Trophoblast cell (in vitro differentiated cells and primary cell): Measurements from ENCODE around the gene CTSK.
A peak's percentile ranks its signal among the peaks of the same experiment; 100 is the strongest.

Experiments
- DNase-seq, 2 donors: peaks; one replicate each; pipeline ENCODE4 v3.0.0-alpha.2; 2016
- H2AFZ ChIP-seq: 2 replicates; pipeline ENCODE4 v1.6.1; 2013; ENCODE audit warnings: low read length, moderate library complexity, mild to moderate bottlenecking; ENCODE audit not compliant: insufficient read depth, poor library complexity
- H2AK5ac ChIP-seq: 2 replicates; pipeline ENCODE4 v1.6.1; 2013; ENCODE audit warnings: mild to moderate bottlenecking, low read length
- H2BK120ac ChIP-seq: 2 replicates; pipeline ENCODE4 v1.6.1; 2013; ENCODE audit warnings: low read length, mild to moderate bottlenecking, moderate library complexity; ENCODE audit not compliant: insufficient read depth, poor library complexity
- H2BK12ac ChIP-seq: 2 replicates; pipeline ENCODE4 v1.6.1; 2013; ENCODE audit warnings: mild to moderate bottlenecking, low read length, moderate library complexity
- H2BK5ac ChIP-seq: 2 replicates; pipeline ENCODE4 v1.6.1; 2013; ENCODE audit warnings: low read length, low read depth, moderate library complexity, mild to moderate bottlenecking; ENCODE audit not compliant: poor library complexity
- H3K14ac ChIP-seq: 2 replicates; pipeline ENCODE4 v1.6.1; 2013; ENCODE audit warnings: mild to moderate bottlenecking, low read length
- H3K18ac ChIP-seq: 2 replicates; pipeline ENCODE4 v1.6.1; 2013; ENCODE audit warnings: mild to moderate bottlenecking, low read length
- H3K23ac ChIP-seq: 2 replicates; pipeline ENCODE4 v1.6.1; 2013; ENCODE audit warnings: low read length
- H3K27ac ChIP-seq: 2 replicates; pipeline ENCODE4 v1.5.1; 2013; ENCODE audit warnings: low read depth, mild to moderate bottlenecking, inconsistent platforms, low read length, moderate library complexity
- H3K27me3 ChIP-seq: 2 replicates; pipeline ENCODE4 v1.6.1; 2013; ENCODE audit warnings: inconsistent platforms, mild to moderate bottlenecking, low read length, moderate library complexity; ENCODE audit not compliant: insufficient read depth
- H3K36me3 ChIP-seq, 2 experiments: 1 replicate in 1 of 2; 2 replicates in 1 of 2; pipeline ENCODE4 v1.6.1; 2013; ENCODE audit warnings: low read length in 2 of 2, mild to moderate bottlenecking in 2 of 2, moderate library complexity in 1 of 2; ENCODE audit not compliant: insufficient read depth in 2 of 2, control insufficient read depth in 1 of 2
- H3K4ac ChIP-seq: 2 replicates; pipeline ENCODE4 v1.6.1; 2013; ENCODE audit warnings: low read depth, mild to moderate bottlenecking, low read length, moderate library complexity
- H3K4me1 ChIP-seq, 2 experiments: 1 replicate in 1 of 2; 2 replicates in 1 of 2; pipeline ENCODE4 v1.6.1; 2013; ENCODE audit warnings: low read length in 2 of 2, mild to moderate bottlenecking in 2 of 2, moderate library complexity in 1 of 2; ENCODE audit not compliant: insufficient read depth in 2 of 2, control insufficient read depth in 1 of 2
- H3K4me2 ChIP-seq: 2 replicates; pipeline ENCODE4 v1.6.1; 2013; ENCODE audit warnings: inconsistent platforms, mild to moderate bottlenecking, low read length, moderate library complexity
- H3K4me3 ChIP-seq: 2 replicates; pipeline ENCODE4 v1.5.1; 2013; ENCODE audit warnings: mild to moderate bottlenecking, low read depth, low read length, inconsistent platforms
- H3K79me1 ChIP-seq: one replicate; pipeline ENCODE4 v1.6.1; 2013; ENCODE audit warnings: low read length
- H3K79me2 ChIP-seq: 2 replicates; pipeline ENCODE4 v1.6.1; 2013; ENCODE audit warnings: low read length, mild to moderate bottlenecking; ENCODE audit not compliant: control insufficient read depth, insufficient read depth, poor library complexity
- H3K9ac ChIP-seq: 2 replicates; pipeline ENCODE4 v1.6.1; 2013; ENCODE audit warnings: mild to moderate bottlenecking, low read length
- H3K9me3 ChIP-seq: 2 replicates; pipeline ENCODE4 v1.6.1; 2013; ENCODE audit warnings: low read depth, mild to moderate bottlenecking, control low read depth, inconsistent platforms, low read length; ENCODE audit not compliant: insufficient read depth
- H4K12ac ChIP-seq: 2 replicates; pipeline ENCODE4 v1.6.1; 2013; ENCODE audit warnings: low read depth, mild to moderate bottlenecking, low read length, moderate library complexity
- H4K8ac ChIP-seq: 2 replicates; pipeline ENCODE4 v1.6.1; 2013; ENCODE audit warnings: low read depth, mild to moderate bottlenecking, low read length, moderate library complexity
- H4K91ac ChIP-seq: one replicate; pipeline ENCODE4 v1.6.1; 2013; ENCODE audit warnings: low read depth, mild to moderate bottlenecking, low read length, moderate library complexity
- WGBS: extraction: QIAGEN DNeasy Blood & Tissue Kit; methylation state at CpG from one replicate; pipeline ENCODE4 v1.1.7; 2013; ENCODE audit warnings: missing lambda C conversion rate; ENCODE audit not compliant: insufficient read length, insufficient coverage; ENCODE audit errors: extremely low coverage; 5-methylcytosine and 5-hydroxymethylcytosine counted together

The CTSK gene

DNA sequence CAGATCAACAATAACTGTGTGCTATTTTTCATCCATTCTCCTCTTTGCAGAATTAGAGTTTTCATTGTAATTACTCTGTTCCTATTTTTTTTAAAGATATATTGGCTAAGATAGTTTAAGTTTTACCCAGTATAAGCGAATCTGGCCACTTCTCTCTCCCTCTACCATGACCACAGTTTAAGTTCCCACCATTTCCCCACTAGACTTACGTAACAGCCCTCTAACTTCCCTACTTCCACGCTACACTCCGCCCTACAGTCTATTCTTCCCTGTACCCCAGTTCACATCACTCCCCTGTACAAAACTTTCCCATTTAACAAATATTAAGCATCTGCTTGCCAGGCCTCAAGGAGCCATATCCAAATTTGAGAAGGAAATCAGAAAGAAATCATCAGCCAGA lies 16.5 kb downstream of the CTSK start:
- Histone ChIP-seq H3K23ac (no peak overlapping the region), H2AK5ac (no peak overlapping the region), H2BK12ac (no peak overlapping the region), H2BK120ac (no peak overlapping the region), H3K36me3 (peaks cover 0 to 2% of the 10 kb centered on the region in 2 experiments), H3K4me3 (no peak overlapping the region), H2AFZ (no peak overlapping the region), H3K9ac (no peak overlapping the region), H3K4ac (no peak overlapping the region), H3K18ac (no peak overlapping the region), H2BK5ac (no peak overlapping the region), H3K27ac (no peak overlapping the region), H3K27me3 (no peaks in the 10 kb centered on the region), H3K79me1 (no peaks in the 10 kb centered on the region), H3K79me2 (no peaks in the 10 kb centered on the region), H4K91ac (no peak overlapping the region), H3K14ac (no peak overlapping the region), H3K4me1 (peaks cover 0 to 3% of the 10 kb centered on the region in 2 experiments), H3K9me3 (no peaks in the 10 kb centered on the region), H3K4me2 (no peak overlapping the region), H4K12ac (no peak overlapping the region), H4K8ac (no peak overlapping the region)
- DNase-seq: no peak
- 100% methylated on average over 3 of the region's 4 CpGs for WGBS

DNA sequence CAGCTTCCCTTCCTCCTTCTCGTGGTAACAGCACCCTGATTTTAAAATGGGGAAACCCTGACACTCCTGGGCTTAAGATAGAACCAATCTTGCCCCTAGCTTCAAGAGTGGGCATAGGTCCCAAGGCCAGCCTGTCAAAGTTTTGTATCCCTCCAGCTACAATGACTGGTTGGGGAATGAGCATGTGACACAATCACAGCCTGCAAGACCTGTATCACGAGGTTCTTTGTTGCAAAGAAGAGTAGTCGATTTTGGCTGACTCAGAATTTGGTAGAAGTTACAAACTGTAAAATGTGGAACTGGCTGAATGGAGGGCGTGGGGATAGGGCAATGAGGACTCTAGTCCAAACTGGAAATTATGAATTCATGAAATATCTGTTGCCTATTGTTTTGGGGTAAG lies 18.7 kb downstream of the CTSK start:
- Histone ChIP-seq H3K4me3 (no peak overlapping the region), H3K18ac (no peak overlapping the region), H3K27ac (no peak overlapping the region), H2AFZ (no peak overlapping the region), H3K23ac (no peak overlapping the region), H3K9ac (no peak overlapping the region), H3K4me1 (peaks cover 0 to 3% of the 10 kb centered on the region in 2 experiments), H4K8ac (no peak overlapping the region), H2BK5ac (peak overlapping the region; percentile 25), H3K27me3 (no peaks in the 10 kb centered on the region), H3K79me2 (no peaks in the 10 kb centered on the region), H3K79me1 (no peaks in the 10 kb centered on the region), H4K12ac (no peak overlapping the region), H4K91ac (no peak overlapping the region), H3K4ac (no peak overlapping the region), H3K36me3 (no peaks in the 10 kb centered on the region), H3K4me2 (no peak overlapping the region), H2BK12ac (no peak overlapping the region), H2BK120ac (no peak overlapping the region), H3K9me3 (no peaks in the 10 kb centered on the region), H2AK5ac (no peak overlapping the region), H3K14ac (no peak overlapping the region)
- DNase-seq: peak; percentile 39 to 82
- no CpG with 5 or more reads among the region's 4 CpGs for WGBS

DNA sequence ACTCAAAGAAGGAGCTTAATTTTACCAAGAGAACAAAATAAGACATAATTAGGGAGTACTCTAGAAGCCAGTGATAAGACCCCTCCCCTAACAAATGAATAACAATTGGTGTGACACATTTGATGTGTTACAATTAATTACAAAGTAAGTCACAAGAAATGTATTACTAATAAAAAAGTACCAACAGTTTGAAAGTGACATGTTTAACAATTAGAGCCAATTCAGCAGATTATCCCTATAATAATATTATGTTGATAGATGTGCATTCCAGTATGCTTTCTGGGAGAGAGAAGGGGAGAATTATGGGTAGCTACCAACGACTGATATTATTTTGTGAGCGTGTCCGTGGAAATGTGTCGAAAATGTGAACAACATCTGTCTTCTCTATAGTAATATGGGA lies 19.1 kb downstream of the CTSK start:
- H3K36me3 ChIP-seq: no peaks in the 10 kb centered on the region
- no peak overlapping the region for H3K4me3 ChIP-seq
- peaks cover 0 to 3% of the 10 kb centered on the region in 2 experiments for H3K4me1 ChIP-seq
- H4K8ac ChIP-seq: no peak overlapping the region
- no peak overlapping the region for H3K4ac ChIP-seq
- no peak overlapping the region for H3K23ac ChIP-seq
- H3K9ac ChIP-seq: no peak overlapping the region
- H3K18ac ChIP-seq: no peak overlapping the region
- no peaks in the 10 kb centered on the region for H3K79me1 ChIP-seq
- no peak overlapping the region for H3K14ac ChIP-seq
- H2AFZ ChIP-seq: no peak overlapping the region
- no peak overlapping the region for H3K4me2 ChIP-seq
- no peak overlapping the region for H4K91ac ChIP-seq
- H3K27ac ChIP-seq: no peak overlapping the region
- WGBS: no CpG with 5 or more reads among the region's 4 CpGs
- H2BK5ac ChIP-seq: no peak overlapping the region
- H3K27me3 ChIP-seq: no peaks in the 10 kb centered on the region
- no peak overlapping the region for H2AK5ac ChIP-seq
- no peak for DNase-seq
- H2BK12ac ChIP-seq: no peak overlapping the region
- no peak overlapping the region for H2BK120ac ChIP-seq
- no peaks in the 10 kb centered on the region for H3K9me3 ChIP-seq
- no peak overlapping the region for H4K12ac ChIP-seq
- no peaks in the 10 kb centered on the region for H3K79me2 ChIP-seq

DNA sequence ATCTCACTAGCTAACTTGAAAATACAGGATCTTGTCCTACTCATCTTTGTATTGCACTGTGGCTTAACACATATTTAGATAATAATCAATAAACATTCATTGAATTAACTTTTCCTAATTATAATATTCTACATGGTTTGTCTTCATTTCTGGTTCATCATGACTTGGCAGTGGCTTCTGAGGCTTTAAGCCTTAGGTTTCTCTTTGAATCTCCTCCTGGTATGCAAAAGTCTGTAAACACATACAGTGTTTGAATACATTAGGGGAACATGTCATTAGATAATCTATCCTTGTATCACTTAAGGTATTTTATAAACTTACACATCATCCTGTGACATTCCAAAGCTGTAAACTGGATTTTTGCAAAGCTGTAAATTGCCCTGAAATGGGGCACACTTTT lies 20.6 kb downstream of the CTSK start:
- Histone ChIP-seq H3K36me3 (no peaks in the 10 kb centered on the region), H3K9ac (no peak overlapping the region), H4K12ac (no peak overlapping the region), H3K9me3 (no peaks in the 10 kb centered on the region), H3K27ac (no peak overlapping the region), H3K79me2 (no peaks in the 10 kb centered on the region), H2BK12ac (no peak overlapping the region), H4K8ac (no peak overlapping the region), H2BK5ac (no peak overlapping the region), H3K4ac (no peak overlapping the region), H2AFZ (no peak overlapping the region), H4K91ac (no peak overlapping the region), H3K4me2 (no peak overlapping the region), H3K4me1 (peaks cover 0 to 3% of the 10 kb centered on the region in 2 experiments), H2BK120ac (no peak overlapping the region), H3K27me3 (no peaks in the 10 kb centered on the region), H3K14ac (no peak overlapping the region), H2AK5ac (no peak overlapping the region), H3K23ac (no peak overlapping the region), H3K4me3 (no peak overlapping the region), H3K79me1 (no peaks in the 10 kb centered on the region), H3K18ac (no peak overlapping the region)
- DNase-seq: no peak
